Fibroblast of skin of scalp (primary cell): ENCODE data around the gene CCDC110.
A peak's percentile ranks its signal among the peaks of the same experiment; 100 is the strongest.

Source experiments
- DNase-seq: peaks from one replicate; pipeline ENCODE4 v3.0.0-alpha.2; 2013

Gene CCDC110

DNA sequence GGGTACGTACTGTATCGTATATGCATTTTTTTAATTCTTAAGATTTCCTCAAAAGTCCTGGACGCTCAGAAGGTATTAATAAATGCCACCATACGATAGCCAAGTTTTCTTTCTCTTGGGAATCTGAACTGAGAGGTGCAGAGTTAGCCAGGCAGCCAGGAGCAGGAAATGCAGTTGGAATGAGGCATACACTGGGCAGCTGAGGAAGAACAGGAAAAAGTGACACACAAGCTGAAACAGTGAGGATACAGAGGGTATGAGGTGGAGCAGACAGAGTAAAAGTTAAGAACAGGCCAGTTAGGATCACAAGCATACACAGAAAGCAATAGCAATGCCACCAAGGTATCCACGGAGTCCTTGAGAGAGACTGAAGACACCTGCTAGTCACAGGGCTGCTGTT, 59.1 kb downstream of the CCDC110 start:
- no peak for DNase-seq

DNA sequence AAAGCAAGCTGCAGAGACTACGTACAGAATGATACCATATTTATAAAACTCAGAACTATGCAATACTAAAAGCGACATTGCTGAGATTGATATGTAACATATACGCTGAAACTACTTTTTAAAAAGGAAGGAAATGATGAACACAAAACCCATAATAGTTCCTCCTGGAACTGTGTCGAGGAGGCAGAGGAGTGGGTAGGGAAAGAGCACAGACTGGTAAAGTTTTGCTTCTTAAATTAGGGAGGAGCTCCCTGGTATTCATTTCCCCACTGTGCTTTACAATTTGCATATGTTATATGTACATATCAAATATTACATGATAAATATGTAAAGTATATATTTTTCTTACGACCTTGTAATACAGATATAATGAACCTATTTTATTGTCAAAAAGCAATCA, 59.7 kb downstream of the CCDC110 start:
- no peak for DNase-seq

DNA sequence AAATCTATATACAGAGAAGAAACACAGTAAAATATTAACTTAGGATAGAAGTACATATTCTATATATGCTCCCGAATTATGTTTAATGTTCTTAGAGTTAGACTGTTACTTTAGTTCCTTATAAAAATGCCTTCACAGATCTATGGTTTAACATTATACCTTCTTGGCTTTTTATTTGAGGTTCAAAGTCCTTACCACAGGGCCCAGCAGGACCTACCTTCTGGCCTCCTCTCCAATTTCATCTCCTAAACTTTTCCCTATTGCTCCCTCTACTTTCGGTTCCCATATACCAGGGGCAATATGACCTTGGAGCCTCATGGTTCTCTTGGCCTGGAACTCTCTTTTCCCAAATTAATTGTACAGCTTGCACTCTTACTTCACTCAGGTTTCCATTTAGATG, 63.1 kb downstream of the CCDC110 start:
- no peak for DNase-seq

DNA sequence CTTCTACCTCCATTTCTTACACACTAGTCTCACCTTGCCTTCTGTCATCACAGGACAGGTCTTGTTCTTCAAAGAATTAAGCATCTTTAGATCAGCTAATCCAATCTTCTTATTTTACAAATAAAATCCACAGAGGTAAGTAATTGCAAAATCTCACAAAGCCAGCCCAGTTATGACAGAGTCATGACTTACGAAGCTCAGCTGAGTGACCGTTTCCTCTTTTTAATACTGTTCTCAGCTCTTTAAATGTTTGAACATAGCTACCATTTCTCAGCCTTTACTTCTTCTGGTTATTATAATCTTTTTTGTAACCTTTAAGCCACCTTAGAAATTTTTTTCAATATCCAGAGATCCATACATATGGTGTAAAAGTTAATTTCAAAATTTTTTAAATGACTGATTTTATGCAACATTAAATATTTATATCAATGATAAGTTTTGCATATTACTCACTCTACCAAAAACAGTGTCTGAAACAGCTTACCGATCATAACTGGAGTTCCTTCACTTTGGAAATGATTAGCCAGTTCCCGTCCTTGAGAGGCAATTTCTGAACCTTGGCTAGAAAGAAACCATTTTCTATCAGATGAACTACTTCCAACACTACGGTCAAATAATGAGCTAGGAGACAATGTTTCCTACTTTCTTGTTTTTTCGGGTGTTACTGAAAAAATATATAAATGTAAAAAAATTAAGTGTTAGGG, 66.1 kb downstream of the CCDC110 start:
- no peak for DNase-seq

DNA sequence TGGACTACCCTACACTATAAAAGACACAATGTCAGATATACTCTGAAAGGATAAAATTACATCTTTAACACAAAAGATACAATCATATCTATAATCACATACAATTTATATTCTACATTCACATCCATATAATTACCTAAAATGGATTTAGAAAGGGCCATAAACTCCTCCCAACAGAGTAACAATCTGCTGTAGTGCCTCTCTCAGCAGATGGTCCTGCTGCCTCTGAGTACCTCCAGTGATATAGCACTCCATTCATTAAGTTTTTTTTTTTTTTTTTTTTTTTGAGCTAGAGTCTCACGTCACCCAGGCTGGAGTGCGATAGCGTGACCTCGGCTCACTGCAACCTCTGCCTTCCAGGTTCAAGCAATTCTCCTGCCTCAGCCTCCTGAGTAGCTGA, 67.5 kb downstream of the CCDC110 start:
- DNase-seq: no peak

DNA sequence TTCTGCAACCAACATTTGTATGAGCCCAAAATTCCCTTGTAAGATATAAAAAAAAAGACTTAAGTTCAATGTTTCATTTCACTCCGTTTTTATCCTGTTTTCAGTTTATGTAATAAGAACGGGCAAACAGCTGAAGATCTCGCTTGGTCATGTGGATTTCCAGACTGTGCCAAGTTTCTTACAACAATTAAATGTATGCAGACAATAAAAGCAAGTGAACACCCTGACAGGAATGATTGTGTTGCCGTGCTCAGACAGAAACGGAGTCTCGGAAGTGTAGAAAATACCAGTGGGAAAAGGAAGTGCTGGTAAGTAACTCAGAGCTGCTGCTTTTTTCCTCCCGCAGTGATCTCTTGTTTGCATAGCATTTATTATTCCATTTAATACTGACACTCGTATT, 72.1 kb downstream of the CCDC110 start:
- no peak for DNase-seq

DNA sequence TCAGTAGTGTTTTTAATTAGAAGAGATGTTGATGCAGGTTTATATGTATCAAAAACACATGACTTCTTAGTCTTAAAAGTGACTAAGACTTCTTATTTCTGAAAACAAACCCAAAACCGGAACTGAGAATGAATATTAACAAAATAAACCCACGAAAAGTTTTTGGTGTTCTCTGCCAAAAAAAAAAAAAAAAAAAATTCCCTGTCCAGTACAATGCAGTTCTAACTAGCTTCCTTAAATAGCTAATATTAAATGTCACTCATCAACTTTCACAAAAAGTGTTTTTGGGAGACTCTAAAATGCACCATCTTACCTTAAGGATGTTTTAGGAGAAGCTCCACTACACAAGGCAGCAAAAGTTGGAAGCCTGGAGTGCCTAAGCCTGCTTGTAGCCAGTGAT, 72.9 kb downstream of the CCDC110 start:
- DNase-seq: no peak

DNA sequence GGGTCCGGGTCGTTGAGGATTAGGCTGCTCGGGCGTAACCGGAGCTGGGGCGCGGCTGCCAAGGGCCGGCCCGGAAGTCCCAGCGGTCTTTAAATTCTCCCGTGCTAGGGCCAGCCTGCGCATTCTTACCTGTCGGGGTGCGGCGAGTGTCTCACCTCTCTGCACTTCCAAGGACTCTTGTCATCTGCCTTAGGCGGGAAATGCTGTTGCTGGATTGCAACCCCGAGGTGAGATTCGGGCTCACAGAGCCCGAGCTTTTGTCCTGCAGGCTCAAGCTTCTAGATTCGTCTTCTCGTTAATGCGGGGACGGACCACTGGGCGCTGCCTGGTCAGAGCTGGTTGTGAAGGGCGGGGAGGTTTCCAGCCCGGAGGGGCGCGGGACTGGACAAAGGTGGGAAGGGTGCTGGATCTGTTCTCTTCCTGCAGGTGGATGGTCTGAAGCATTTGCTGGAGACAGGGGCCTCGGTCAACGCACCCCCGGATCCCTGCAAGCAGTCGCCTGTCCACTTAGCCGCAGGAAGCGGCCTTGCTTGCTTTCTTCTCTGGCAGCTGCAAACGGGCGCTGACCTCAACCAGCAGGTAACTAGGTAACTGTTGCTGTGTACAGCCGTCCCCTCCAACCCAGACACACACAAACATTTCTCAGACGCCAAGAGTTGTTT, 74.7 kb downstream of the CCDC110 start, which contains the start of gene ANKRD37:
Gene ANKRD37, plus strand, starts transcription at position 118 of the 662 bp plus-strand sequence. Its CDS starts 83 bp downstream, at position 201.
- no peak for DNase-seq

DNA sequence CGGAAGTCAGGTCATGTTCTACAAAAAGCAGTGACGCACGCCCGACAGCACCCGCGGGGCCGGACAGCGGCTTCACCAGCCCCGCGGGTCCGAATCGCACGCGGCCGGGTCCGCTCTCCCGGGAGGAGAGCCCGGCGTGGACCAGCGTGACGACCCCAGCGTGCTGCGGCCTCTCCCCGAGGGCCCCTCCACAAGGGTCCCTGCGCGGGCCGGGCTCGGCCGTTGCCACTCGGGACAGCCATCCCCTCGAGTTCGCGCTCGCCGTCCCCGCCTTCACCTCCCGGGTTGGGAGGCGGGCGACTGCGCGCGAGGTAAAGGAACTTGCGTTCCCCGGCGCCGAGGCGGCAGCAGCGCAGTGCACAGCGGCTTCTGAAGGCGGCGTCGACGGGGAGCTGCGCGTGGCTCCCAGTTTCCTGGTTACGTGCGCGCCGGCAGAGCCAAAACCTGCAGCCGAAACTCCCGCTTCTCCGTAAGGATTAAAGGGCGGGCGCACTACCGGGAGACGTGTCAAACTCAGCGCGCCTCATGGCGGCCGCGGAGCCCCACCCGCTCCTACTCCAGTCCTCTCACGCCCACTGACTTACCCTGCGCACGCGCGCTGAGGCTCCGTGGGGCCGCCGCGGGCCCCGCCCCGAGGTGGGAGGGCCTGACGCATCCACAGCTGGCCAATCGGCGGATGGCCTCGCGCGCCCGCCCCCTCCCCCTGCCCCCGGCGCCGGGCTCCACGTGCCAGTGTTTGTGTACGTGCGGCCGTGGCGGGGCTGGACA, 75.4 kb downstream of the CCDC110 start:
- DNase-seq: peak; percentile 99

DNA sequence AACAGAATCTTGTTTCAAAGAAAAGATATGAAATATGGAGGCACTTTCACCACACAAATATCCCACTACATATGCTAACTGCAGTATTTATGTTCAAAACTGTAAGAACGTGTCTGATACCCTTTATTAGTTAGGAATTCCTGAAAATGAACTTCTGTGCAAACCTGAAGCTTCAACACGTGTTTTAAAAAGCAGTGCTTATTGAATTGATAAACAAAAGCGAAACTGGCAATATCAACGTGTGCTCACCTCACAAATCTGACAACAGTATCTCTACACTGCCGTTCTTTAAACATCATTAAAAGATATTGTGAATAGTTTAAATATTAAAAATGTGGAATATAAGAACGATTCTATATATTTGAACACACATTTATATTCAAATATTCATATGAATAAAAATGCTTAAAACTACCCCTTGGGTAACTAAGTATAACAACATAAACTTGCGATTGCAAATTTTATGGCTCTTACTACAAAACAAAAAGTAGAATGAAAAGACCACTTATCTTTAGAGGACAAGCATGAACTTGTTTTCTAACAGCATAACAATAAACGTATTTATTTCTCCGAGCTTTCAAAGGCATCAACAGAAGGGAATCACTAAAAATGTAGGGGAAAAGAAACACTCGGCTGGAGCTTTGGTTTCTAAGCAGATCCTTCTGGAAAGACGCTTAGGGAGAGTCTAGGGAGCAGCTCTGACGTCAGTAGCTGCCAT, 76.1 kb downstream of the CCDC110 start, which contains the start of gene LRP2BP:
Gene LRP2BP, minus strand, starts transcription at position 687 of the 718 bp plus-strand sequence. CDS start 17,738 bp downstream, outside the sequence.
- no peak for DNase-seq
